Vagina (tissue), 2 donors: ENCODE measurements around the gene LYPD5.

Source experiments
- POLR2AphosphoS5 ChIP-seq, 2 donors: sonication (generic); formaldehyde crosslinking; IDR thresholded peaks; one replicate each; pipeline ENCODE4 v1.9.0; 2017; ENCODE audit warnings: antibody characterized with exemption in 2 of 2, mild to moderate bottlenecking in 2 of 2, low read depth in 1 of 2; ENCODE audit not compliant: insufficient read depth in 1 of 2
- TF ChIP-seq, protein P1 (sequence below), 3 experiments: fragments of 450-650 bp in 2 of 3; fragments of 200-600 bp in 1 of 3; sonication (generic) in 1 of 3; IDR thresholded peaks; one replicate each; pipeline ENCODE4 v1.5.1; 2017 to 2019; ENCODE audit warnings: antibody characterized with exemption in 3 of 3, mild to moderate bottlenecking in 2 of 3, moderate library complexity in 2 of 3

DNA sequence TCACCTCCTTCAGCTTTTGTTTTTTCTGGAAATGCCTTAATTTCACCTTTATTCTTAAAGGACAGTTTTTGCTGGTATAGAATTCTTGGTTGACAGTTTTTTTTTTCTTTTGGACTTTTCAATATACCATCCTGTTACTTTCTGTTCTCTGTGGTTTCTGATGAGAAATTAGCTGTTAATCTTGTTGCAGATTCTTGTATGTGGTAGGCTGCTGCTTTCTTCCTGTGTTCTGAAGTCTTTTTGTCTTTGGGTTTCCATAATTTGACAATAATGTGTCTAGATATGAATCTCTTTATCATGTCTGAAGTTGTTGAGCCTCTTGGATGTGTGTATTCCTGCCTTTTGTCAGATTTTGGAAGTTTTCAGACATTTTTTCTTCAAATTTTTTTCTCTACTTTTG is 36.9 kb upstream of the LYPD5 start:
- TF ChIP-seq, protein P1, sequence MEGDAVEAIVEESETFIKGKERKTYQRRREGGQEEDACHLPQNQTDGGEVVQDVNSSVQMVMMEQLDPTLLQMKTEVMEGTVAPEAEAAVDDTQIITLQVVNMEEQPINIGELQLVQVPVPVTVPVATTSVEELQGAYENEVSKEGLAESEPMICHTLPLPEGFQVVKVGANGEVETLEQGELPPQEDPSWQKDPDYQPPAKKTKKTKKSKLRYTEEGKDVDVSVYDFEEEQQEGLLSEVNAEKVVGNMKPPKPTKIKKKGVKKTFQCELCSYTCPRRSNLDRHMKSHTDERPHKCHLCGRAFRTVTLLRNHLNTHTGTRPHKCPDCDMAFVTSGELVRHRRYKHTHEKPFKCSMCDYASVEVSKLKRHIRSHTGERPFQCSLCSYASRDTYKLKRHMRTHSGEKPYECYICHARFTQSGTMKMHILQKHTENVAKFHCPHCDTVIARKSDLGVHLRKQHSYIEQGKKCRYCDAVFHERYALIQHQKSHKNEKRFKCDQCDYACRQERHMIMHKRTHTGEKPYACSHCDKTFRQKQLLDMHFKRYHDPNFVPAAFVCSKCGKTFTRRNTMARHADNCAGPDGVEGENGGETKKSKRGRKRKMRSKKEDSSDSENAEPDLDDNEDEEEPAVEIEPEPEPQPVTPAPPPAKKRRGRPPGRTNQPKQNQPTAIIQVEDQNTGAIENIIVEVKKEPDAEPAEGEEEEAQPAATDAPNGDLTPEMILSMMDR (IDR thresholded peaks at IDR 0.05), result no peak
- TF ChIP-seq POLR2AphosphoS5 (IDR thresholded peaks at IDR 0.05; ENCODE audit: insufficient read depth in 1 of 2, low read depth in 1 of 2), result no peak
